ENCODE measurements around the gene ERI3. TPM values are rescaled to one million over a fixed set of nuclear protein-coding genes. Genes with fewer than 3 reads are reported as not detected.

ERI3 gene
- total RNA-seq, 1 donor: 52.8 TPM

DNA sequence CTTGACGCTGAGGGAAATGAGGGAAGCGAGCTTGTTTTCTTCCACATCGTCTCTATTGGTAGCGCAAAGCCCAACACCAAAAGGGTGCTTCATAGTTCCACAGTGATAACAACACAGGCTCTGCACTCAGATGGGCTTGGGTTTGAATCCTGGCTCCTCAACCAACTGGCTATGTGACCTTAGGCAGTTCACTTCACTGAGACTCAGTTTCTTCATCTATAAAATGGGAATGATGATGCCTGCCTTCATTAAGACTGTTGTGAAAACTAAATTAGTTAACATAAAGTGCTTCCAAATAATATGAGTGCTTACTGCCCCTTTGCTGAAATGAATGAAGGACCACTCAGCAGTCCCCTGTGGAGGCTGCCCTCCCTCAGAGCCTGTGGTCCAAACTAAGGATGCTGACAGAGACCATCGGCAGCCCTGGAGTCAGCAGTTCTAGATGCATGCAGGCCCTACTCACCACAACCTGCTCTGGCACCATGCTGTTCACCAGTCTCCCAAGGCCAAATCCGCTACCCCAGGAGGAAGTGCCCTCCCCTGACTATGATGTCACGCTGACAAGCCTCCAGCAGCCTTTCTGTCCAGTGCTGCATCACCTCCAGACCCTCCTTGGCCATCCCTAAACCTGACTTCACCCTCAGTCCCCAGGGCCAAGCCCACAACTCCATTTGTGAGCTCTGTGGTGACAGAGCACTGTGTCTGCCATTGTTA is 111.1 kb downstream of the ERI3 start:
- Histone ChIP-seq H2AFZ (ENCODE audit: low read length) (no peak overlapping the region), H3K79me2 (ENCODE audit: insufficient read depth, low read length) (no peaks in the 10 kb centered on the region), H3K27me3 (ENCODE audit: insufficient read depth, low read length) (no peaks in the 10 kb centered on the region), H3K36me3 (ENCODE audit: insufficient read depth, low read length) (peaks cover 3% of the 10 kb centered on the region), H3K4me3 (ENCODE audit: insufficient read depth, low read length) (no peak overlapping the region), H3K27ac (ENCODE audit: low read depth, low read length) (no peak overlapping the region), H3K4me2 (ENCODE audit: insufficient read depth, low read length) (no peak overlapping the region), H4K20me1 (ENCODE audit: insufficient read depth, low read length) (peaks cover 10% of the 10 kb centered on the region), H3K9me3 (ENCODE audit: low read depth, low read length) (no peaks in the 10 kb centered on the region), H3K4me1 (ENCODE audit: insufficient read depth, low read length) (peaks cover 15% of the 10 kb centered on the region)
- no peak for DNase-seq (ENCODE audit: insufficient read length, low spot score, missing footprints)
- no peak for TF ChIP-seq CTCF (IDR thresholded peaks at IDR 0.05; ENCODE audit: extremely low read depth, low read depth, low read length)

DNA sequence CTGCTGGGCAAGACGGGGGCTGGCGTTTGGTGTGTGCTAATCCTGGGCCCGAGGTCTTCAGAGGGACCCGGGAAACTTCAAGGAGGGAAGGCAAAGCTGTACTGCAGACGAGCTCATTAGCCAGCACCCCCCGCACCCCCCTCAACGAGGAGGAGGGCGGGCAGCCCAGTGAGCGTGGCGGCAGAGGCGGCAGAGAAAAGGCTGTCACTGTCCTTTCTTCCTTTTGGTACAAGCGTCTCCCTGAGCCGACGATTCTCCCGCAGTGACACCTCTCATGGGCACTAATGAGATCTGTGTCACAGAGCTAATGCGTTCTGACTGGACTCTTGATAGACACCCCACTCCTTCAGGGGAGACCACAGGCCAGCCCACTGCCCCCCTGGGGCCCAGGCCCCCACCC is 112.3 kb downstream of the ERI3 start:
- Histone ChIP-seq H3K4me2 (ENCODE audit: insufficient read depth, low read length) (no peak overlapping the region), H3K36me3 (ENCODE audit: insufficient read depth, low read length) (peaks cover 3% of the 10 kb centered on the region), H2AFZ (ENCODE audit: low read length) (no peak overlapping the region), H3K4me1 (ENCODE audit: insufficient read depth, low read length) (peaks cover 19% of the 10 kb centered on the region), H3K27ac (ENCODE audit: low read depth, low read length) (no peak overlapping the region), H4K20me1 (ENCODE audit: insufficient read depth, low read length) (peaks cover 15% of the 10 kb centered on the region), H3K79me2 (ENCODE audit: insufficient read depth, low read length) (no peaks in the 10 kb centered on the region), H3K4me3 (ENCODE audit: insufficient read depth, low read length) (no peak overlapping the region), H3K27me3 (ENCODE audit: insufficient read depth, low read length) (no peaks in the 10 kb centered on the region), H3K9me3 (ENCODE audit: low read depth, low read length) (no peaks in the 10 kb centered on the region)
- TF ChIP-seq CTCF (IDR thresholded peaks at IDR 0.05; ENCODE audit: extremely low read depth, low read depth, low read length): no peak
- DNase-seq (ENCODE audit: insufficient read length, low spot score, missing footprints): no peak

DNA sequence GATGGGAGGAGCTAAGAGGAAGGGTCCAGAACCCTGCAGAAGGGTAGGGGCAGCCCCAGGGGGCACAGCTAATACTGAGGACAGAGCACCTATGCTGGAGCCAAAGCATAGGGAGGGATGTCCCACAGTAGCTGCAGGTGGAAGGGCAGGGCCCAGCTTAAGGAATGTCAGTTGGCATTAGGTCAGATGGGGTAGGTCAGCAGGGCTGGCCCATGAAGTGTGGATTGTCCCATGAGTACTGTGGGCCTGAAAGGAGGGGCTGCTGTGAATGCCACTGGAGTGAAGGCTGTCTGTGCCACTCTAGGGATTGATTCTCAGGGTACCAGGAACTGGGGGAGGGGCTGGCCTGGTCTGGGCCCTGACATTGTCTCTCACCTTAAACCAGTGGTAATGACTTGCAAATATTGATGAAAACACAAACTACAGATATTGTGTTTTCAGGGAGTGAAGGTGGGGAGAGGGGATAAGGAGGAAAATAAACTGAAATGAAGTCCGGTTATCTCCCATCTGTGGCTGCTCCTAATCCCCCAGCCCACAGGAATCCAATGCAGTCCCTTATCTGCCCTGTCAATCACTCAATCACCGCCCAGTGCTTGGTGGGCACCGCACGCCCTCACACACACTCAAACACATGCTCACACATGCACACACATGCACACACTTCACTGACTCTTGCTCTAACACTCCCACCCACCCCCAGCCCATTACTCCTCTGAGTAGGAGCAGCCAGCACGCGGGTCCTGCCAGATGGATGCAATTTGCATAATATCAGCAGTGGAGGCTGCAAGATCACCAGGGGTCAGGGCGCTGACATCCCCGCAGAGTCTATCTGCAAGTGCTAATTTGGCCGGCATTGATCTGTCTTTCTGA is 114.0 kb downstream of the ERI3 start:
- peak overlapping the region; percentile 60 for H3K27ac ChIP-seq (ENCODE audit: low read depth, low read length)
- H4K20me1 ChIP-seq (ENCODE audit: insufficient read depth, low read length): peaks cover 12% of the 10 kb centered on the region
- no peak for TF ChIP-seq CTCF (IDR thresholded peaks at IDR 0.05; ENCODE audit: extremely low read depth, low read depth, low read length)
- no peak for DNase-seq (ENCODE audit: insufficient read length, low spot score, missing footprints)
- H3K79me2 ChIP-seq (ENCODE audit: insufficient read depth, low read length): no peaks in the 10 kb centered on the region
- no peaks in the 10 kb centered on the region for H3K27me3 ChIP-seq (ENCODE audit: insufficient read depth, low read length)
- no peaks in the 10 kb centered on the region for H3K36me3 ChIP-seq (ENCODE audit: insufficient read depth, low read length)
- H3K4me2 ChIP-seq (ENCODE audit: insufficient read depth, low read length): no peak overlapping the region
- H3K9me3 ChIP-seq (ENCODE audit: low read depth, low read length): no peaks in the 10 kb centered on the region
- no peak overlapping the region for H3K4me3 ChIP-seq (ENCODE audit: insufficient read depth, low read length)
- peaks cover 20% of the 10 kb centered on the region for H3K4me1 ChIP-seq (ENCODE audit: insufficient read depth, low read length)
- H2AFZ ChIP-seq (ENCODE audit: low read length): no peak overlapping the region

DNA sequence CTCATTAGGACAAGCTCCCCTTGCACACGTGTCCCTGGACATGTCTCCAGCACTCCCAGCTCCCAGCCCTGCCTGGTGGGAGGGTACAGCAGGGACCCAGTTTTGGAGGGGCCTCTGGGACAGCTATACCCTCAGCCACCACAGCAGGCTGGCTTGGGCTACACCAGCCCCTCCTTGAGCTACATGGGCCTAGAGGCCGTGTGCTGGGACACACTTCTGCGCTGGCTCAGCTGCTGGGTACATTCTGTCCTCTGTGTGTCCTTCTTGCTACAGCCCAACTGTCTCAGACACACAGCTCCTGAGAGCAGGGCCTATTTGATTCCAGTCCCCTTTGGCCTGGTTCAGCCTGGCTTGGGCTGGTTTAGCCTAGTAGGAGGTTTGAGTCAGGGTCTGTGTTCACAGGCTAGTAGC is 115.1 kb downstream of the ERI3 start:
- Histone ChIP-seq H3K36me3 (ENCODE audit: insufficient read depth, low read length) (no peaks in the 10 kb centered on the region), H3K27me3 (ENCODE audit: insufficient read depth, low read length) (no peaks in the 10 kb centered on the region), H3K27ac (ENCODE audit: low read depth, low read length) (peak overlapping the region; percentile 60), H4K20me1 (ENCODE audit: insufficient read depth, low read length) (peaks cover 5% of the 10 kb centered on the region), H3K79me2 (ENCODE audit: insufficient read depth, low read length) (no peaks in the 10 kb centered on the region), H3K4me3 (ENCODE audit: insufficient read depth, low read length) (no peak overlapping the region), H2AFZ (ENCODE audit: low read length) (no peak overlapping the region), H3K4me2 (ENCODE audit: insufficient read depth, low read length) (no peak overlapping the region), H3K9me3 (ENCODE audit: low read depth, low read length) (no peaks in the 10 kb centered on the region), H3K4me1 (ENCODE audit: insufficient read depth, low read length) (peaks cover 20% of the 10 kb centered on the region)
- TF ChIP-seq CTCF (IDR thresholded peaks at IDR 0.05; ENCODE audit: extremely low read depth, low read depth, low read length): no peak
- no peak for DNase-seq (ENCODE audit: insufficient read length, low spot score, missing footprints)
